Karpas-422 (cell line): ENCODE data around the gene CEP192. TPM values are rescaled to one million over a fixed set of nuclear protein-coding genes. Genes with fewer than 3 reads are reported as not detected.
"Not testable (repeated sequence)": the region's sequence is repeated elsewhere in the genome, so short reads cannot be mapped to it uniquely, and the experiment has no call there.

Experiments
- DNase-seq: peaks from one replicate; pipeline ENCODE4 v3.0.0-alpha.2; 2015
- H2AFZ ChIP-seq: fragments of 200-600 bp; sonication (generic); 2 replicates; pipeline ENCODE4 v1.6.1; 2014; ENCODE audit warnings: antibody characterized with exemption, low read length, mixed read lengths
- H3K27ac ChIP-seq: fragments of 200-600 bp; sonication (generic); 2 replicates; pipeline ENCODE4 v1.5.1; 2014; ENCODE audit warnings: mild to moderate bottlenecking, low read length, moderate library complexity
- H3K27me3 ChIP-seq: fragments of 200-600 bp; sonication (generic); 2 replicates; pipeline ENCODE4 v1.6.1; 2014; ENCODE audit warnings: low read length, mixed read lengths
- H3K36me3 ChIP-seq: fragments of 200-600 bp; sonication (generic); 2 replicates; pipeline ENCODE4 v1.6.1; 2014; ENCODE audit warnings: low read length, mixed read lengths; ENCODE audit not compliant: insufficient read depth
- H3K4me1 ChIP-seq: fragments of 200-600 bp; sonication (generic); 2 replicates; pipeline ENCODE4 v1.6.1; 2014; ENCODE audit warnings: mild to moderate bottlenecking, low read length, mixed read lengths
- H3K4me2 ChIP-seq: fragments of 200-600 bp; sonication (generic); 2 replicates; pipeline ENCODE4 v1.6.1; 2014; ENCODE audit warnings: low read length, low read depth, mild to moderate bottlenecking; ENCODE audit not compliant: poor library complexity, severe bottlenecking
- H3K4me3 ChIP-seq: fragments of 200-600 bp; sonication (generic); 2 replicates; pipeline ENCODE4 v1.5.1; 2014; ENCODE audit warnings: mild to moderate bottlenecking, antibody characterized with exemption, low read length, mixed read lengths
- H3K79me2 ChIP-seq: fragments of 200-600 bp; sonication (generic); 2 replicates; pipeline ENCODE4 v1.6.1; 2014; ENCODE audit warnings: mild to moderate bottlenecking, low read length, mixed read lengths
- H3K9ac ChIP-seq: fragments of 200-600 bp; sonication (generic); 2 replicates; pipeline ENCODE4 v1.6.0; 2014; ENCODE audit warnings: low read length
- H3K9me2 ChIP-seq: fragments of 200-600 bp; sonication (generic), shearing (Covaris generic); replicated peaks from 2 replicates; pipeline ENCODE4 v1.6.0; 2014; ENCODE audit warnings: mild to moderate bottlenecking, low read length, moderate library complexity; ENCODE audit not compliant: insufficient read depth
- H3K9me3 ChIP-seq: fragments of 300-700, 200-600 bp; sonication (generic); 2 replicates; pipeline ENCODE4 v1.6.1; 2014; ENCODE audit warnings: low read length, mixed read lengths
- H4K20me1 ChIP-seq: fragments of 200-600 bp; sonication (generic); 2 replicates; pipeline ENCODE4 v1.6.1; 2014; ENCODE audit warnings: mild to moderate bottlenecking, antibody characterized with exemption, low read length, low read depth; ENCODE audit not compliant: insufficient read depth
- total RNA-seq: library from RNA; depleted of rRNA; stranded (reverse); fragments of >200 nt; shearing (Covaris generic); gene quantifications from 2 replicates; pipeline ENCODE4 v1.2.3, GENCODE V29; 2014; ENCODE audit warnings: low replicate concordance

The CEP192 gene
- total RNA-seq, 1 experiment from 2014 or later, result 37.9 TPM

- DNase-seq, result no peak
- Histone ChIP-seq H3K36me3 (peaks cover 38% of the 10 kb centered on the region), H3K27me3 (no peaks in the 10 kb centered on the region)
Observed at GRCh38 chr18:12976305-12976704, 14.9 kb upstream of the CEP192 start.

GRCh38 chr18:12980065-12980464, 11.1 kb upstream of the CEP192 start:
- not testable (repeated sequence) for H2AFZ ChIP-seq, H3K4me3 ChIP-seq, H3K4me2 ChIP-seq, H3K27me3 ChIP-seq, H3K9me2 ChIP-seq, H3K4me1 ChIP-seq, DNase-seq, H3K9me3 ChIP-seq, H4K20me1 ChIP-seq, H3K9ac ChIP-seq, H3K27ac ChIP-seq
- Histone ChIP-seq H3K79me2 (peaks cover 27% of the 10 kb centered on the region), H3K36me3 (peaks cover 41% of the 10 kb centered on the region)

More at GRCh38 chr18:12976305-12976704, 14.9 kb upstream of the CEP192 start:
- Histone ChIP-seq H3K9ac (no peak overlapping the region), H4K20me1 (no peaks in the 10 kb centered on the region), H3K9me2 (no peaks in the 10 kb centered on the region), H3K4me3 (no peak overlapping the region), H3K79me2 (peaks cover 38% of the 10 kb centered on the region), H2AFZ (no peak overlapping the region), H3K9me3 (no peaks in the 10 kb centered on the region), H3K4me2 (no peak overlapping the region), H3K27ac (no peak overlapping the region), H3K4me1 (no peaks in the 10 kb centered on the region)

GRCh38 chr18:12989397-12990122, 1.6 kb upstream of the CEP192 start:
- H3K27me3 ChIP-seq, result no peaks in the 10 kb centered on the region
- DNase-seq, result no peak
- peaks cover 27% of the 10 kb centered on the region for H3K4me1 ChIP-seq
- no peaks in the 10 kb centered on the region for H3K9me2 ChIP-seq
- peak overlapping the region; percentile 93; the same call in 1 of the 2 replicates for H3K9ac ChIP-seq
- H3K9me3 ChIP-seq, result no peaks in the 10 kb centered on the region
- no peak overlapping the region; the same call in 1 of the 2 replicates for H3K27ac ChIP-seq
- H3K4me2 ChIP-seq, result peak overlapping the region; percentile 87
- H3K79me2 ChIP-seq, result peaks cover 31% of the 10 kb centered on the region
- H3K36me3 ChIP-seq, result peaks cover 24% of the 10 kb centered on the region; the same call in 1 of the 2 replicates
- peak overlapping the region; percentile 90; the same call in 1 of the 2 replicates for H3K4me3 ChIP-seq
- H4K20me1 ChIP-seq, result peaks cover 5% of the 10 kb centered on the region; the same call in 1 of the 2 replicates
- no peak overlapping the region for H2AFZ ChIP-seq

- peak overlapping the region; percentile 93 for H3K9ac ChIP-seq
Observed at GRCh38 chr18:12990123-12990475, 1.1 kb upstream of the CEP192 start.

GRCh38 chr18:12990641-12990966, 558 bp upstream of the CEP192 start:
- no peak for DNase-seq
- H3K36me3 ChIP-seq, result peaks cover 18% of the 10 kb centered on the region
- peak overlapping the region; percentile 93 for H3K9ac ChIP-seq
- no peaks in the 10 kb centered on the region for H3K27me3 ChIP-seq
- peak overlapping the region; percentile 90 for H3K4me3 ChIP-seq
- peak overlapping the region; percentile 87 for H3K4me2 ChIP-seq
- H2AFZ ChIP-seq, result peak overlapping the region; percentile 63; the same call in 1 of the 2 replicates
- H3K9me3 ChIP-seq, result no peaks in the 10 kb centered on the region
- H3K27ac ChIP-seq, result peak overlapping the region; percentile 87
- H3K79me2 ChIP-seq, result peaks cover 40% of the 10 kb centered on the region
- H3K4me1 ChIP-seq, result peaks cover 30% of the 10 kb centered on the region
- no peaks in the 10 kb centered on the region for H3K9me2 ChIP-seq
- peaks cover 5% of the 10 kb centered on the region; the same call in 1 of the 2 replicates for H4K20me1 ChIP-seq

More at GRCh38 chr18:12990123-12990475, 1.1 kb upstream of the CEP192 start:
- peaks cover 21% of the 10 kb centered on the region; the same call in 1 of the 2 replicates for H3K36me3 ChIP-seq
- DNase-seq, result peak; percentile 48
- H2AFZ ChIP-seq, result no peak overlapping the region
- peaks cover 5% of the 10 kb centered on the region; the same call in 1 of the 2 replicates for H4K20me1 ChIP-seq
- no peaks in the 10 kb centered on the region for H3K27me3 ChIP-seq
- H3K4me2 ChIP-seq, result peak overlapping the region; percentile 87
- H3K4me1 ChIP-seq, result peaks cover 27% of the 10 kb centered on the region
- H3K9me2 ChIP-seq, result no peaks in the 10 kb centered on the region
- H3K9me3 ChIP-seq, result no peaks in the 10 kb centered on the region
- H3K4me3 ChIP-seq, result peak overlapping the region; percentile 90
- peaks cover 35% of the 10 kb centered on the region for H3K79me2 ChIP-seq
- peak overlapping the region; percentile 87 for H3K27ac ChIP-seq

- Histone ChIP-seq H3K4me2 (peak overlapping the region; percentile 87), H3K4me3 (peak overlapping the region; percentile 90), H3K9me2 (no peaks in the 10 kb centered on the region), H3K27me3 (no peaks in the 10 kb centered on the region), H3K4me1 (peaks cover 42% of the 10 kb centered on the region), H2AFZ (peak overlapping the region; percentile 47; the same call in 1 of the 2 replicates), H3K27ac (peak overlapping the region; percentile 87), H3K9ac (peak overlapping the region; percentile 93), H3K79me2 (peaks cover 52% of the 10 kb centered on the region), H3K9me3 (no peaks in the 10 kb centered on the region), H4K20me1 (peaks cover 5% of the 10 kb centered on the region; the same call in 1 of the 2 replicates), H3K36me3 (peaks cover 11% of the 10 kb centered on the region)
- DNase-seq, result no peak
Observed at GRCh38 chr18:12991821-12992179, 638 bp downstream of the CEP192 start.

GRCh38 chr18:12993439-12993838, 2.3 kb downstream of the CEP192 start:
- H3K9me2 ChIP-seq, result no peaks in the 10 kb centered on the region
- peaks cover 52% of the 10 kb centered on the region for H3K4me1 ChIP-seq
- peak overlapping the region; percentile 87 for H3K4me2 ChIP-seq
- no peaks in the 10 kb centered on the region for H3K9me3 ChIP-seq
- H3K79me2 ChIP-seq, result peaks cover 69% of the 10 kb centered on the region
- H3K27me3 ChIP-seq, result no peaks in the 10 kb centered on the region
- no peak for DNase-seq
- peaks cover 6% of the 10 kb centered on the region for H3K36me3 ChIP-seq
- H4K20me1 ChIP-seq, result peaks cover 5% of the 10 kb centered on the region; the same call in 1 of the 2 replicates
- peak overlapping the region; percentile 90 for H3K4me3 ChIP-seq
- no peak overlapping the region for H3K27ac ChIP-seq
- H3K9ac ChIP-seq, result peak overlapping the region; percentile 93; the same call in 1 of the 2 replicates
- H2AFZ ChIP-seq, result no peak overlapping the region

GRCh38 chr18:12995424-12995823, 4.3 kb downstream of the CEP192 start:
- Histone ChIP-seq H3K4me2 (peak overlapping the region; percentile 2), H3K9me2 (no peaks in the 10 kb centered on the region)

More at GRCh38 chr18:12995424-12995823, 4.3 kb downstream of the CEP192 start:
- DNase-seq, result no peak
- Histone ChIP-seq H3K4me3 (no peak overlapping the region), H4K20me1 (peaks cover 5% of the 10 kb centered on the region; the same call in 1 of the 2 replicates), H2AFZ (no peak overlapping the region), H3K27me3 (no peaks in the 10 kb centered on the region), H3K9ac (no peak overlapping the region), H3K9me3 (no peaks in the 10 kb centered on the region), H3K4me1 (peaks cover 44% of the 10 kb centered on the region), H3K36me3 (peaks cover 13% of the 10 kb centered on the region), H3K27ac (no peak overlapping the region), H3K79me2 (peaks cover 86% of the 10 kb centered on the region)
